Measurements from ENCODE around the gene FOLR1.
"Not testable (repeated sequence)": the region's sequence is repeated elsewhere in the genome, so short reads cannot be mapped to it uniquely, and the experiment has no call there.

The FOLR1 gene

GRCh38 chr11:72191961-72192381 lies at the start of gene FOLR1:
FOLR1 (plus strand) TSS chr11:72192140; CDS start chr11:72192174, 34 bp downstream.
- no peak for DNase-seq

GRCh38 chr11:72142543-72142942 lies 49.4 kb upstream of the FOLR1 start:
- not testable (repeated sequence) for DNase-seq

- no peak for DNase-seq
Measured at GRCh38 chr11:72144807-72145565, 47.0 kb upstream of the FOLR1 start.

- DNase-seq: no peak
Measured at GRCh38 chr11:72146625-72147024, 45.3 kb upstream of the FOLR1 start.

- no peak for DNase-seq
Measured at GRCh38 chr11:72150882-72151281, 41.1 kb upstream of the FOLR1 start.

- not testable (repeated sequence) for DNase-seq
Measured at GRCh38 chr11:72153874-72154273, 38.1 kb upstream of the FOLR1 start.

- no peak for DNase-seq
Measured at GRCh38 chr11:72154816-72155215, 37.1 kb upstream of the FOLR1 start.

- DNase-seq: no peak
Measured at GRCh38 chr11:72155751-72156150, 36.2 kb upstream of the FOLR1 start.

GRCh38 chr11:72157131-72157530 lies 34.8 kb upstream of the FOLR1 start:
- DNase-seq: no peak

- no peak for DNase-seq
Measured at GRCh38 chr11:72160319-72160718, 31.6 kb upstream of the FOLR1 start.

- DNase-seq: no peak
Measured at GRCh38 chr11:72162891-72163492, 28.9 kb upstream of the FOLR1 start.

GRCh38 chr11:72164187-72164586 lies 27.8 kb upstream of the FOLR1 start:
- not testable (repeated sequence) for DNase-seq

GRCh38 chr11:72169046-72169555 lies 22.8 kb upstream of the FOLR1 start:
- DNase-seq: not testable (repeated sequence)

- not testable (repeated sequence) for DNase-seq
Measured at GRCh38 chr11:72169754-72170153, 22.2 kb upstream of the FOLR1 start.

- DNase-seq: not testable (repeated sequence)
Measured at GRCh38 chr11:72172043-72172442, 19.9 kb upstream of the FOLR1 start.

- no peak for DNase-seq
Measured at GRCh38 chr11:72173291-72173690, 18.6 kb upstream of the FOLR1 start.

- DNase-seq: no peak
Measured at GRCh38 chr11:72174302-72175070, 17.5 kb upstream of the FOLR1 start.

- no peak for DNase-seq
Measured at GRCh38 chr11:72177656-72178055, 14.3 kb upstream of the FOLR1 start.

GRCh38 chr11:72179049-72179803 lies 12.7 kb upstream of the FOLR1 start:
- DNase-seq: no peak

- DNase-seq: no peak
Measured at GRCh38 chr11:72179804-72180396, 12.0 kb upstream of the FOLR1 start.

- not testable (repeated sequence) for DNase-seq
Measured at GRCh38 chr11:72180892-72181552, 10.9 kb upstream of the FOLR1 start.

GRCh38 chr11:72181553-72181958 lies 10.4 kb upstream of the FOLR1 start:
- not testable (repeated sequence) for DNase-seq
